ENCODE results near the gene ACTR8.
A peak's percentile ranks its signal among the peaks of the same experiment; 100 is the strongest.
"Not testable (repeated sequence)": the region's sequence is repeated elsewhere in the genome, so short reads cannot be mapped to it uniquely, and the experiment has no call there.

The ACTR8 gene, protein sequence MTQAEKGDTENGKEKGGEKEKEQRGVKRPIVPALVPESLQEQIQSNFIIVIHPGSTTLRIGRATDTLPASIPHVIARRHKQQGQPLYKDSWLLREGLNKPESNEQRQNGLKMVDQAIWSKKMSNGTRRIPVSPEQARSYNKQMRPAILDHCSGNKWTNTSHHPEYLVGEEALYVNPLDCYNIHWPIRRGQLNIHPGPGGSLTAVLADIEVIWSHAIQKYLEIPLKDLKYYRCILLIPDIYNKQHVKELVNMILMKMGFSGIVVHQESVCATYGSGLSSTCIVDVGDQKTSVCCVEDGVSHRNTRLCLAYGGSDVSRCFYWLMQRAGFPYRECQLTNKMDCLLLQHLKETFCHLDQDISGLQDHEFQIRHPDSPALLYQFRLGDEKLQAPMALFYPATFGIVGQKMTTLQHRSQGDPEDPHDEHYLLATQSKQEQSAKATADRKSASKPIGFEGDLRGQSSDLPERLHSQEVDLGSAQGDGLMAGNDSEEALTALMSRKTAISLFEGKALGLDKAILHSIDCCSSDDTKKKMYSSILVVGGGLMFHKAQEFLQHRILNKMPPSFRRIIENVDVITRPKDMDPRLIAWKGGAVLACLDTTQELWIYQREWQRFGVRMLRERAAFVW

DNA sequence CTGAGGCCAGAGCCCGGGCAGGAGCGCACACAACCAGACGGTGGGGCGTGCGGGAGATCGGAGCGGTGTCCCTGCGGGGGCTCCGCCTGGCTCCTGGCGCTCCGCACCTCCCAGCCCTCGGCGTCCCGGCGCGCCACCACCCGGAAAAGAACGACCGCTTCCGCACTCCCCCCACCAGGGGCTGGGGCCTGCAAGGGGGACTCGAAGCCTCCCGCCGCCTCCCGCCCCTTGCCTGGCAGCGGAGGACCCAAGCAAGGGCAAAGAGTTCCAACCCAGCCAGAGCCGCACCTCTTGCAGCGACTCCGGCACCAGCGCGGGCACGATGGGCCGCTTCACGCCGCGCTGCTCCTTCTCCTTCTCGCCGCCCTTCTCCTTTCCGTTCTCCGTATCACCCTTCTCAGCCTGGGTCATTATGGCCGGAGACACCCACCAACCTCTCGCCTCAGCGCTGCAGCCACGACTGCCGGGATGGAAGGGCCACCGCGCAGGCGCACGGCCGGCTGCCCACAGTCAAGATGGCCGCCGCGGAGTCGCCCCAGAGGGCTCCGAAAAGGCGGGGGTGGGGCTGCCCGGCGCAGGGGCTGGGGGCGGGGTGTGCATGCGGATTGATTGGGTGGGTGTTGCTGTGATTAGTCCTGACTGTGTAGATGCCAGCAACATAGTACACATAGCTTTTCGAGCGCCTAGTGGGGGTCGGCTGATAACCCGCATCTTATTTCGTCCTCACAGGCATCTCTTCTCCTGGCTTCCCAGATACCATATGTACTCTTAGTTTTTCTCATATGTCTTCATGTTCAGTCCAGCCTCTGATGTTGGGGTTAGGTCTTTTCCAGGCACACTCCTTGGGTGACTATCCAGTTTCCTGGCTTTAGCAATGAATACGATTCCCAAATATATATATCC, at the start of gene ACTR8:
Gene ACTR8 (minus strand): TSS at position 462 of the 903 bp plus-strand sequence. CDS start 51 bp downstream, at position 411.
- peak; percentile 75 to 79 for DNase-seq (ENCODE audit: low read depth in 1 of 2, low spot score in 1 of 2)

DNA sequence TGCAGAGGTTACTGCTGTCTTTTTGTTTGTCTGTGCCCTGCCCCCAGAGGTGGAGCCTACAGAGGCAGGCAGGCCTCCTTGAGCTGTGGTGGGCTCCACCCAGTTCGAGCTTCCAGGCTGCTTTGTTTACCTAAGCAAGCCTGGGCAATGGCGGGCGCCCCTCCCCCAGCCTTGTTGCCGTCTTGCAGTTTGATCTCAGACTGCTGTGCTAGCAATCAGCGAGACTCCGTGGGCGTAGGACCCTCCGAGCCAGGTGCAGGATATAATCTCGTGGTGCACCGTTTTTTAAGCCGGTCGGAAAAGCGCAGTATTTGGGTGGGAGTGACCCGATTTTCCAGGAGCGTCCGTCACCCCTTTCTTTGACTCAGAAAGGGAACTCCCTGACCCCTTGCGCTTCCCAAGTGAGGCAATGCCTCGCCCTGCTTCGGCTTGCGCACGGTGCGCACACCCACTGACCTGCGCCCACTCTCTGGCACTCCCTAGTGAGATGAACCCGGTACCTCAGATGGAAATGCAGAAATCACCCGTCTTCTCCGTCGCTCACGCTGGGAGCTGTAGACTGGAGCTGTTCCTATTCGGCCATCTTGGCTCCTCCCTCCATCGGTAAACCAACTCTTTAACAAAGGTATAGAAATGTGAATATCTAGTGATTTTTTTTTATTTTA, 45.4 kb upstream of the ACTR8 start:
- DNase-seq (ENCODE audit: low read depth in 1 of 2, low spot score in 1 of 2) = not testable (repeated sequence)

DNA sequence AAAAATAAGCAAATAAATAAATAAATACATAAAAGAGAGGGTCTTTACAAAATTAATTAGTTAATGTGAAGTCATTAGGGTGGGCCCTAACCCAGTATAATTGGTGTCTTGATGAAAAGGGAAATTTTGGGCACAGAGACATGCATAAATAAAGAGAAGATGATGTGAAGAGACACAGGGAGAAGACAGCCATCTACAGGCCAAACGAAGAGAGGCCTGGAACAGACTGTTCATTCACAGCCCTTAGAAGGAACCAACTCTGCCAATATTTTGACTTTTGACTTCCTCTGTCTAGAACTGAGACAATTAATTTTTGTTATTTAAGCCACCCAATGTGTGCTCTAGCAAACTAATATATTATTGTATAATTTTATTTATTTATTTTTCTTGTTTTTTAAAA, 39.3 kb upstream of the ACTR8 start:
- DNase-seq (ENCODE audit: low read depth in 1 of 2, low spot score in 1 of 2) = no peak

DNA sequence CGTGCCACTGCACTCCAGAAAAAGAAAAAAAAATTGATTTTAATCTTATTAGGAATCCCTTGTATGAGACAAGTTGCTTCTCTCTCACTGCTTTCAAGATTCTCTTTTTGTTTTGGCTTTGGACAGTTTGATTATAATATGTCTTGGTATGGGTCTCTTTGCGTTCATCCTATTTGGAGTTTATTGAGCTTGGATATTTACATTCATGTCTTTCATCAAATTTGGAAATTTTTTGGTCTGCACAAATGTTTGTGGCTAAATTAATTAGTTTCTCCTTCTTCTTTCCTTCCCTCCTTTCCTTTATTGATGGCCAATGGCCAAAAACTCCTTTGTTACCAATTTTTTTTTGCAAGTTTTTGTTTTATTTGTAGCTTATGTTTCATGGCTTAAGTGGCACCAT, 37.8 kb upstream of the ACTR8 start:
- no peak for DNase-seq (ENCODE audit: low read depth in 1 of 2, low spot score in 1 of 2)

DNA sequence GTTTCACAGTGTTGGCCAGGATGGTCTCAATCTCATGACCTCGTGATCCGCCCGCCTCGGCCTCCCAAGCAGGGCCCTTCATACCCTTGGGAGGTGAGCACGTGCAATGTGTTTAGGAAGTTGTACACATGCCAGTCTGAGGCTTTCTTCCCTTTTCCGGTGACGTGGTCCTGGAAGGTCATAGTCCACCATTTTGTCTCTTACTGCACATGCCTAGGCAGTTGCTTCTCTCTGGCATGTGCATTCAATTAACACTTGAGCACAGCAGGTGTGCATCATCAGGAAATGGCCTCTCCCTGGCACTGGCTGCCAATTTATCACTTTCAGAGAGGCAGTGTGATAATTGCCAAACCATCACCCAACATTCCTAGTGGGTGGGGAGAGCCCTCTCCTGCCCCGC, 31.4 kb upstream of the ACTR8 start:
- DNase-seq (ENCODE audit: low read depth in 1 of 2, low spot score in 1 of 2) = no peak

DNA sequence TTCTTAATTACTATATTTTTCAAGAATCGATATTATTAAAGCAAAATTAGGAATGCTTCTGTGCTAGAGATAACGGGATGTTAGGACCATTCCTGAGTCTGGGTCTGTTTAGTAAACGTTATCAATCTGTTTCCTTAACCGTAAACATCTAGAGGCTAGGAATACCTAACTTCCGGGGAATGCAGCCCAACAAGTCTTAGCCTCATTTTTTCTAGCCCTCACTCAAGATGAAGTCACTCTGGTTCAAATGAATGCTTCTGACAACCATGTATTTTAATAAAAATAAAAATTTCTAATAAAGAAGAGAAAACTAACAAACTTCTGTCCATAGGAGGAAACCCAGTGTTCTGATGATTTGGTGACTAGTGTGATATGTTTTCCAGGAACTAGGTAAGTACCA, 20.8 kb upstream of the ACTR8 start:
- no peak for DNase-seq (ENCODE audit: low read depth in 1 of 2, low spot score in 1 of 2)

DNA sequence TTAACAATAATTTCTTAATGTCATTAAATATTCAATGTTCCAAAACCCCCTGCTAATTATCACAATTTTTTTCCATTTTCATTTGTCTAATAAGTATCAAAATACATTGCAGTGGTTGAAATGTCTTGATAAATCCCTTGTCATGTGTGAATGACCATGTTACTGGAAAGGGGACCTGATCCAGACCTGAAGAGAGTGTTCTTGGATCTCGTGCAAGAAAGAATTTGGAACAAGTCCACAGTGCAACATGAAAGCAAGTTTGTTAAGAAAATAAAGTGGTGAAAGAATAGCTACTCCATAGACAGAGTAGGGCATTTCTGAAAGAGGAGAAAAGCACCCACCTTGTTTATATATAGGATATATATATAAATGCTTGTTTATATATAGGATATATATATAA, 20.1 kb upstream of the ACTR8 start:
- DNase-seq (ENCODE audit: low read depth in 1 of 2, low spot score in 1 of 2) = no peak

DNA sequence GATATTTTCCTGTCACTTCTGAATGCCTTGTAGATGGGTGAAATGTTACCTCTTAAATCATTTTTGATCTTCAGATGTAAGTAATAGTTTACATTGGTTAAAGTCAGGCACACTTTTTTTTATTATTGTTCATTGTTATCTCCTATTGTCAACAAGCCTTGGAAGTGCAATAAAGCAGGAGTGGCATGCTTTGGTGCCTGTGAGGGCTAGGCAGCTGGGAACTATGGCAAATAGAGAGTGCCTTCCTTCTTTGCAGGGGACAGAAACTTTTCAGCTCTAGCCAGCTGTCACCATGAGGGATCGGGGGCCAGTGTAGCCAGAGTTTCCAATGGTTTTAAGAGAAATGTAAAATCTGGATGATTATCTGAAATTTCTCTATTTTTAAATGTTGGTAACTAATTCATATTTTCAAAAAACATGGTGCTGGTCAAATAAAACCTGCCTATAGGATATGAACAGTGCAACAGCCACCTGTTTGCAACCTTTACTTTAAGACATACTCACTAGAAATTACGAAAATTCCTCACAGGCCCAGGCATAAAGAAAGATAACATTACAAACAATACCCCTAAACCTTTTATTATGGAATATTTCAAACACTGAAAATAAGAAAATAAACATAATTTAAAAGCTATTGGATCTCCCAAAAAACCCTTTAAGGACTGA, 18.8 kb upstream of the ACTR8 start:
- no peak for DNase-seq (ENCODE audit: low read depth in 1 of 2, low spot score in 1 of 2)

DNA sequence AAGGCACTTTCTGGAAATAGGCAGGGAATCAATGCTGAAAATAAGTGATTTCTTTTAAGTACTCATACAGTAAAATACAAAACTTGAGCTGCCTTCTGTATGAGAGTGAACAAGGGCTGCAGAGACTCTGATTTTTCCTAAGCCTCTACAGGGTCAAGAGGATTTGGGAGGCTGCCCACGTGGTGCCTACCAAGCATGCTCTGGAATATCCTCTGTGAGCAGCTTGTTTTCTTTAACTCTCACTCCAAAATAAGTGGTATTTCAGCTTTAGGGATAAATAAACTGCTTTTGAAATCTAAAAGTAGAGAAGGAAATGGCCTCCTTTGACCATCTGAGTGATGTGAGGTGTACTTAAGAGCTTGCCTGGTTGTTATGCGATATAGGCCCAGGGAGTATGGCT, 17.8 kb upstream of the ACTR8 start:
- DNase-seq (ENCODE audit: low read depth in 1 of 2, low spot score in 1 of 2) = no peak

DNA sequence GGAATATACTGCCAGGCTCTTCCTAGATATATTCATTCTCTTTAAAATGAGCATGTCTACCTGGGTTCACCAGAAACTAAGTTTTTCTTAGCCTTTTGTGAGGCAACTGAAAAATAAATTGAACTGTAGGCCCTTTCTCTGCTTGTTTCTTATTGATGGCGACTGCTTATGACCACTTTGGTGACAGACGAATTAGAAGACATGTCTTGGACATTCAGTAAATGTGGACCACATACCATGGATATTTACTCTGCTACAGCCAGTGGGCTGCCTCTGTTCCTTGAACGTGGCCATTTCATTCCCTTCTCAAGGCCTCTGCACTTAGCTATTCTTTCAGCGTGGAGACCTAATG, 10.3 kb upstream of the ACTR8 start:
- no peak for DNase-seq (ENCODE audit: low read depth in 1 of 2, low spot score in 1 of 2)

DNA sequence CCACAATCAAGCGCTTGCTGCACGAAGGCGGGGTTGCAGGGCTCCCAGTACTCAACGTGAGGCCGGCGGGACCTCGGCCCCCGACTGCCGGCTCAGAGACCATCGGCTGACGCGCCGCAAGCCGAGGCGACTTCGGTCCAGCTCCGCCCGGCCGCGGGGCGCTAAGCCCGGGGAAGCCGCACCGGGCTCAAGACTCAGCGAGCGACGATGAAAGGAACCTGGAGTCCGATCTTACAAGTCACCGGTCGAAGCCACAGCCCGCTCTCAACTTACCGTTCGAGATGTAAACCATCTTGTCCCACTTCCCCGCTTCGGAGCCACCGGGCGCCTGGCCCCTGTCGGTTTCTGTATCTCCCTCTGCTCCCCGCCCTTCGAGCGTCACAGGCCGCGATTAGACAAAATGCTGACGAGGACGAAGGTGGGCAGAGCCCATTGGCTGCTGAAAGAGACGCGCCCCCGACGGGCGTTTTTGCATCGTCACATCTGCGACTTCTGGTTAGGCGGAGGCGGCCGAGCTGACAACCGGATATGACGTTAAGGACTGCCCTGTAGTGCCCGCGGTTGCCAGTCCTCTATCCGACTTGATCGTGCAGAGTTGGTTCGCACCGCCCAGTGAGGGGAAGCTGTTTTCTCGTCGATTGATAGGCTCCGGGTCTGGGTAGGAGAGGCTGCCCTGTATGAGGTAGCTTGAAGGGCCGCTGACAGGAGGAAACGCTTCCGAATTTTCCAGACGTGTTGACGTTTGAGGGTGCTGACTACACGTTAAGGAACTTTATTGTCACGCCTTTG, 9.7 kb upstream of the ACTR8 start, which contains the start of gene SELENOK:
Gene SELENOK (minus strand): TSS at position 363 of the 789 bp plus-strand sequence.
- peak; percentile 86 to 97 for DNase-seq (ENCODE audit: low read depth in 1 of 2, low spot score in 1 of 2)

DNA sequence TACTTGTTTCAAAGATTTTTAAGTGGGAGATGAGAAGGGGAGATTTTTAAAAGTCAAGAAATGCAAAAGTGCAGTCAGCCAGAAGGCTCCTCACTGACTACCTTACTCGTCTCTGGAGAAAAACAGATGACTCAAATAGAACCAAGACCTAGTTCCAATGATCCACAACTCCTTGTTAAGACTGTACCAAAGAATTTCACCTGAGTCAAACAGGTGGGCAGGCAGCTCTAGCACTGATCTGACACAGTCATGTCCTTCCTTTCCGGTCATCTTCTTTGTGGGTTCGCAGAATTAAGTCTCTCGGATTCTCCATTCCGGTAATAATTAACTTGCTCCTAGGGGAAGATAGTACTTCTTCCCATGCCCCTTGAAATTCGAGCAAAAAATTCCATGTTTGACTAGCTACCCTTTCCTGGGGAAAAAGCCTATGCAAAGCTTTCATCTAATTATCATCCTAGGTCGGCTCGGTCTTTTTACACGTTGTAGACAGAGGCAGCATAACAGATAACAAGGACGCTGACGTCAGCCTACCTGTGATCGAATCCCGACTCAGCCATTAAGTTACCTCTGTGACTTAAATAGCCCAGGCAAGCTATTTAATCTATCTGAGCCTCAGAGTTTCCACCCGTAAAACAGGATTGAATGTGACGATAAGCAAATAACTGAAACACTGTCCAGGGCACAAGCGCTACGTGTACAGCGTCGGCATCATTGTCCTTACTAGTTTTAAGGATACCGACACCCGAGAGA, 8.9 kb upstream of the ACTR8 start:
- peak in 1 of 2 donors; percentile 41 for DNase-seq (ENCODE audit: low read depth in 1 of 2, low spot score in 1 of 2)

DNA sequence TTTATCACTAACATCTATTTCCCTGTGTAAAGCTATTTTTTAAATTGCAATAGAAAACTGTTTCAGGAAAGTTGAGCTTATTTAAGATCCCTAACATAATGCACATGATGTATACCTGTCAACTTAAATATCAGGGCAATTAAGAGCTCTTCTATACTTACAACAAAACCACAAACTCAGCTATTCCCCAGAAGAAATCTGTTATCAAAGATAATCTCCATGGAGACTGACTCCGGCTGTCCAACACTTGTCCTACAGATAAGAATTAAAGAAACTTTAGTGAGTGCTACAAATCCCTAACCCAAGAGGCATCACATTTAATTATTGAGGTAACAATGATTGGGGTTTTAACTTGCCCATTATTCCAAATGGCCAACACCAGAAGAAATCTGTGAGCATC, 6.3 kb upstream of the ACTR8 start:
- DNase-seq (ENCODE audit: low read depth in 1 of 2, low spot score in 1 of 2) = no peak

DNA sequence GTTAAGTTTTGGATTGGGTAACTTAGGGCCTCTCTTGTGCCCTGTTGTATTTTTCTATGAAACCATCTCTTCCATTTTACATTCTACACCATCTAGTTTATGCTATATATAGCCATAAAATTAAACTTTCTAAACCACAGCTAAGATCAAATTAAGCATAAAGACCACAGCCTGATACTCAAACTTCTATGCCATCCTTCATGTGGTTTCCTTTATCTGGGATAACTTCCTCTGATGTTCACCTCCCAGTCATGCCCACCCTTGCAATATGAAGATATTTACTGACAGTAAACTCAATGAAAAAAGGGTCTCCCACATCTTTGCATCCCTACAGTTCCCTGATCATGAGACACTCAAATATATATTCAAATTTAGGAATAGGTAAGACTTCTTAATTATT, 5.5 kb upstream of the ACTR8 start:
- DNase-seq (ENCODE audit: low read depth in 1 of 2, low spot score in 1 of 2) = no peak

DNA sequence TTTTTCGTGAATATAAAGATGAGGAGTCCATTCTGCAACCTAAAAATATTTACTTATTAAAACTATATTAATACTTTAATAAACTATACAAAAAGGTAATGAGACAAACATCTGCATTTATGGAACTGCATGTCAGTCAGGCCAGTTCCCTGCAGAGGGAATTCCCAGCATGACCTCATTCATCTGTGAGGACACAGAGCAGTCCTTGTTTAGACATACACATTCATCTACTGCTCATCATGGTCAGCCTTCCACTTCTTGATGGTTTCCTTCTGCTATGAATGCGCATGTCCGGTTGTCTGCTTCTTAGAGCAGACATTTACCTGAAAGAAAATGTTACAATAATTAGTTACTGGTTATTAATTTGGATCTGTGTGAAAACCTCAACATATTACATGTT, 3.3 kb upstream of the ACTR8 start:
- no peak for DNase-seq (ENCODE audit: low read depth in 1 of 2, low spot score in 1 of 2)

DNA sequence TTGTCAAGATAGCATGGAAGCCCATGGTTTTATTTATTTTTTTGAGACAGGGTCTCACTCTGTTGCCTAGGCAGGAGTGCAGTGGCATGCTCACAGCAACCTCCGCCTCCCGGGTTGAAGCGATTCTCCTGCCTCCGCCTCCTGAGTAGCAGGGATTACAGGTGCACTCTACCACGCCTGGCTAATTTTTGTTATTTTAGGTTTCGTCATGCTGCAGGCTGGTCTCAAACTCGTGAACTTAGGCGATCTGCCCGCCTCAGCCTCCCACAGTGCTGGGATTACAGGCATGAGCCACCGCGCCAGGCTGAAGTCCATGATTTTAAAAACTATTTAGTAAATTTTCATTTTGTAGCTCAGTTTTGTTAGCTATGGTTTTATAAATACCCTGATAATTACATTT, 2.7 kb upstream of the ACTR8 start:
- DNase-seq (ENCODE audit: low read depth in 1 of 2, low spot score in 1 of 2) = no peak

DNA sequence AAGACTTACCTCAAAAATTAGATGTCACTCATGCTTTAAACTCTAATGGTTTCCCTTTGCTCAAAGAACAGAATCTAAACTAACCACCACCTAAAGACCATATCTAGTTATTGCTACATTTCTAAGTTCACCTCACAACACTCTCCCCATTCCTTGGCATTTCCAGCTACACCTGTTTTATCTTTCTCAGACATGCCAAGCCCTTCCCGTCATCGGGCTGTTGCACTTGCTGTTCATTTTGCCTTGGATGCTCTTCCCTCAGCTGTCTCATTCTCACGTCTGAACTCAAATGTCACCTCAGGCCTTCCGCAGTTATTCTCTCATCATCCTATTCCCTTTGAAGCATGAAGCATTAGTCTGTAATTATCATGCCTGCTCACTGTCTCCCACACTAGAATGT, 1.1 kb upstream of the ACTR8 start:
- no peak for DNase-seq (ENCODE audit: low read depth in 1 of 2, low spot score in 1 of 2)

DNA sequence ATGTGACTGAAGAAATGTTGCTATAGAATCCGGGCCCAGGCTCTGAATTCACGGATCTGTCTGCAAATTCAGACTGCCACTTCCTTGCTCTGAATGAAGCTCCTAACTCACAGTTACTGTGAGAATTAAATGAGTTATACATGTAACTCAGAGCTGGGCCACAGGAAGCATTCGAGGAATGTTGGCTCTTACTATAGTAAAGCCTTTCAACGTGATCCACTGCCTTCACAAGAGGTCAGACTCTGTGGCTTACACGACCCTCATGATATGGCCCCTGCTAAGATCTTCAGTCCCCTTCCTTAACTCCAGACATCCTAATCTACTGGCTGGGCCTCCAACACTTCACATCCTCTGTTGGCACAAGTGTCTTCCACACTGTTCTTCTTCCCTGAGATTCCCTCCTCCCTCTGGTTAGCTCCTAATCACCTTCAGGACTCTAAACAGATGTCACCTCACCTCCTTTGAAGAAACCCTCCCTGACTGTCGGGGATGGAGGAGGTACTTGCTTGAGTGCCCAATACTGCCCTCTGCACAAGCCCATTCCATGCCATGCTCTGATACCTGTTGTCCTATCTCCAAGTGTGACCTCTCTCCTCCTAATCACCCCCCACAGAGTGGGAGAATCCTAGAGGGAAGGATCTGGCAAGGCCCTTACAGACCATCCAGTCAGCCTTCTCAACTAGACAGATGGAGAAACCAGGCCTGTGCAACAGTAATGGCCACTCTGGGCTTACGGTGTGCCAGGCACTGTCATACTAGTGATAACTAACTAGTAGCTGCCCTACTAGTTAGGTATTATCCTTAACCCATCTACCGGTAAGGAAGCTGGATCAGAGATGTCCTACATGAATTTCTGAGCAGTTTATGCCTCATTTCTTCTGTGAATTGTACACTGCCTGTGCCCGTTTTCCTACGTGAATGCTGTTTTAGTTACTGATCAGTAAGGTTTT, 1.3 kb downstream of the ACTR8 start:
- no peak for DNase-seq (ENCODE audit: low read depth in 1 of 2, low spot score in 1 of 2)

Data from activated CD4-positive, alpha-beta T cell treated with anti-CD3 and anti-CD28 coated beads, Interleukin-2, amount 50 U/mL, for 24 hours (primary cell).